Caco-2 (cell line): ENCODE results near the gene COL4A2. TPM values are rescaled to one million over a fixed set of nuclear protein-coding genes. Genes with fewer than 3 reads are reported as not detected.
"Not testable (repeated sequence)": the region's sequence is repeated elsewhere in the genome, so short reads cannot be mapped to it uniquely, and the experiment has no call there.

ENCODE experiments used
- BruUV-seq: library from RNA; stranded (reverse); fragments of 400-500 nt; replicated peaks from 2 replicates; lab custom pipeline; 2021; lab: Mats Ljungman, UMichigan
- CTCF ChIA-PET: fragments of 300-600 bp; sonication (Branson Sonifier 250); formaldehyde crosslinking; loops from one replicate; lab custom pipeline; 2022; ENCODE audit warnings: antibody characterized with exemption; lab: Charles Lee
- POLR2A ChIA-PET: fragments of 300-600 bp; sonication (Branson Sonifier 250); formaldehyde crosslinking; loops from one replicate; lab custom pipeline; 2022; ENCODE audit warnings: antibody characterized with exemption; lab: Charles Lee
- DNase-seq, 2 experiments: peaks; one replicate each; pipeline versions ENCODE4 v3.0.0 to v3.0.0-alpha.2; 2020 to 2022
- H3K27me3 ChIP-seq: replicated peaks from 2 replicates; pipeline ENCODE4 v1.6.0; 2011; ENCODE audit warnings: low read length; ENCODE audit not compliant: control insufficient read depth, insufficient read depth
- H3K36me3 ChIP-seq: 2 replicates; pipeline ENCODE4 v1.5.1; 2011; ENCODE audit warnings: low read length; ENCODE audit not compliant: control insufficient read depth, insufficient read depth
- H3K4me1 ChIP-seq: fragments of 250-450 bp; sonication (Bioruptor Pico); 2 replicates; pipeline ENCODE4 v1.5.1; 2020; ENCODE audit warnings: mild to moderate bottlenecking
- H3K4me3 ChIP-seq: 2 replicates; pipeline ENCODE4 v1.5.1; 2011; ENCODE audit warnings: low read depth, mild to moderate bottlenecking, control low read depth, low read length
- H3K9me3 ChIP-seq: fragments of 250-450 bp; sonication (Bioruptor Pico); 2 replicates; pipeline ENCODE4 v1.5.1; 2020; ENCODE audit warnings: mild to moderate bottlenecking, moderate library complexity
- H3K27ac Mint-ChIP-seq: one replicate; pipeline ENCODE4 v1.8.0; 2022; ENCODE audit warnings: mixed read lengths; ENCODE audit not compliant: unreplicated experiment
- H3K27me3 Mint-ChIP-seq: one replicate; pipeline ENCODE4 v1.8.0; 2022; ENCODE audit warnings: mixed read lengths; ENCODE audit not compliant: insufficient read depth, unreplicated experiment
- H3K36me3 Mint-ChIP-seq: one replicate; pipeline ENCODE4 v1.8.0; 2022; ENCODE audit warnings: mild to moderate bottlenecking, mixed read lengths; ENCODE audit not compliant: insufficient read depth, unreplicated experiment
- H3K4me1 Mint-ChIP-seq: one replicate; pipeline ENCODE4 v1.8.0; 2022; ENCODE audit warnings: low read depth, mixed read lengths; ENCODE audit not compliant: unreplicated experiment
- H3K4me3 Mint-ChIP-seq: one replicate; pipeline ENCODE4 v1.8.0; 2022; ENCODE audit warnings: mild to moderate bottlenecking, moderate library complexity, mixed read lengths; ENCODE audit not compliant: unreplicated experiment
- H3K9me3 Mint-ChIP-seq: one replicate; pipeline ENCODE4 v1.8.0; 2022; ENCODE audit warnings: mixed read lengths; ENCODE audit not compliant: unreplicated experiment
- CTCF ChIP-seq, 2 experiments: fragments of 200-600 bp in 1 of 2; IDR thresholded peaks; 1 replicate in 1 of 2; 2 replicates in 1 of 2; pipeline versions ENCODE4 v1.5.1 to v1.8.0; 2011 to 2022; ENCODE audit warnings: antibody characterized with exemption in 1 of 2, control low read depth in 1 of 2, inconsistent platforms in 1 of 2, low read depth in 1 of 2, low read length in 1 of 2, mild to moderate bottlenecking in 1 of 2, moderate library complexity in 1 of 2; ENCODE audit not compliant: insufficient read depth in 1 of 2, severe bottlenecking in 1 of 2, unreplicated experiment in 1 of 2
- intact Hi-C: fragments of 100-400 bp; cut with micrococcal nuclease; formaldehyde crosslinking; loops from one replicate; pipeline ENCODE4 v1.10.0; 2022; ENCODE audit not compliant: unreplicated experiment
- total RNA-seq: library from RNA; stranded (reverse); gene quantifications from 2 replicates; pipeline ENCODE4 v1.2.3, GENCODE V29; 2022

COL4A2 gene
- total RNA-seq, 1 experiment from 2014 or later = 19.2 TPM

DNA sequence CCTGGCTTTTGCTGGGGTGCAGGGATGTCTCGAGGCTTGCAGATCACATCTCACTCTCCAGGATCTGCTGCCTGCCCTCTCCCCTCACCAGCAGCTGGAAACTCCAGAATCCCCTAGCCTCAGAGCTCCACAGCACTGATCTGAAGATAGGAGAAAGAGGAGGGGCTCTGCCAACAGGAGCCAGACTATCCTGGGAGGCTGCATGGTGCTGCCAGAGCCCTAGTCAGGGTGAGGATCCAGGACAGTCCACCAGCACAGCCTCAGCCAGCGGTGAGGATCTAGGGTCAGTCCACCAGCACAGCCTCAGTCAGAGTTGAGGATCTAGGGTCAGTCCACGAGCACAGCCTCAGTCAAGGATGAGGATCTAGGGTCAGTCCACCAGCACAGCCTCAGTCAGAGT is 189.2 kb downstream of the COL4A2 start:
- Histone ChIP-seq H3K36me3 (no peaks in the 10 kb centered on the region), H3K4me1 (no peaks in the 10 kb centered on the region), H3K27me3 (no peaks in the 10 kb centered on the region), H3K9me3 (no peaks in the 10 kb centered on the region; the same call in 1 of the 2 replicates), H3K4me3 (no peak overlapping the region)
- H3K9me3 Mint-ChIP-seq = peaks cover 15% of the 10 kb centered on the region
- intact Hi-C loops = no loop called here
- no peak overlapping the region for H3K27ac Mint-ChIP-seq
- TF ChIP-seq CTCF (IDR thresholded peaks at IDR 0.05; ENCODE audit: insufficient read depth in 1 of 2, low read depth in 1 of 2, low read length in 1 of 2, severe bottlenecking in 1 of 2, unreplicated experiment in 1 of 2) = no peak
- no peak overlapping the region for H3K4me3 Mint-ChIP-seq
- H3K4me1 Mint-ChIP-seq = peaks cover 9% of the 10 kb centered on the region
- H3K36me3 Mint-ChIP-seq = peaks cover 8% of the 10 kb centered on the region
- H3K27me3 Mint-ChIP-seq = no peaks in the 10 kb centered on the region
- POLR2A ChIA-PET = no interaction called here
- no peak for DNase-seq
- BruUV-seq = no TSS peak
- CTCF ChIA-PET = no interaction called here

- DNase-seq = no peak
- Histone ChIP-seq H3K4me1 (no peaks in the 10 kb centered on the region), H3K27me3 (no peaks in the 10 kb centered on the region), H3K36me3 (no peaks in the 10 kb centered on the region), H3K4me3 (no peak overlapping the region), H3K9me3 (no peaks in the 10 kb centered on the region; the same call in 1 of the 2 replicates)
- no TSS peak for BruUV-seq
- no peak for TF ChIP-seq CTCF (IDR thresholded peaks at IDR 0.05; ENCODE audit: insufficient read depth in 1 of 2, low read depth in 1 of 2, low read length in 1 of 2, severe bottlenecking in 1 of 2, unreplicated experiment in 1 of 2)
- Mint-ChIP-seq H3K27ac (no peak overlapping the region), H3K4me3 (no peak overlapping the region), H3K36me3 (peaks cover 15% of the 10 kb centered on the region), H3K27me3 (no peaks in the 10 kb centered on the region), H3K4me1 (peaks cover 9% of the 10 kb centered on the region), H3K9me3 (peaks cover 15% of the 10 kb centered on the region)
- POLR2A ChIA-PET = no interaction called here
- intact Hi-C loops = no loop called here
- CTCF ChIA-PET = no interaction called here
These were observed 189.9 kb downstream of the COL4A2 start for GRCh38 chr13:110497003-110497402.

- BruUV-seq, POLR2A ChIA-PET, H3K4me3 ChIP-seq, H3K27me3 ChIP-seq, H3K4me1 ChIP-seq, DNase-seq, H3K9me3 ChIP-seq, H3K27me3 Mint-ChIP-seq, intact Hi-C loops, H3K4me1 Mint-ChIP-seq, H3K4me3 Mint-ChIP-seq, H3K36me3 ChIP-seq, H3K27ac Mint-ChIP-seq, CTCF ChIA-PET: not testable (repeated sequence)
- peaks cover 15% of the 10 kb centered on the region for H3K9me3 Mint-ChIP-seq
- H3K36me3 Mint-ChIP-seq = peaks cover 20% of the 10 kb centered on the region
These were observed 190.8 kb downstream of the COL4A2 start for GRCh38 chr13:110497896-110498295.

DNA sequence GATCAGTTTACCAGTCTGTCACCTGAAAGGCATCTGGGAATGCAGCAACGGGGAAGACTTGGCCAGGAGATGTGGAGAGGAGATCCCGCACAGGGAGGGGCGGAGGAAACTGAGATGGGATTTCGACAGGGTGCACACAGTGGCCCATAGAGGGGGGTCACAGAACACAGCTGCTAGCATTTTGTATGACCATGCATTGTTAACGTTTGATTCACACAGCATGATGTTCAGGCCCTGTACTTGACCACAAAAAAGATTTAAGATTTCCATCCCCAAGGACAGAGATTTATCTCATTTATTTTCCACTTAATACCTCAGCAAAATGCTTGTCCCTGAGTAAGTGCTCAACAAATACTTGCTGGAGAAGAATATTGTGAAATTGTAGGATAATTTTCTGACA is 191.2 kb downstream of the COL4A2 start:
- Mint-ChIP-seq H3K27ac (no peak overlapping the region), H3K9me3 (peaks cover 15% of the 10 kb centered on the region), H3K27me3 (no peaks in the 10 kb centered on the region), H3K4me3 (no peak overlapping the region), H3K4me1 (peaks cover 9% of the 10 kb centered on the region), H3K36me3 (peaks cover 23% of the 10 kb centered on the region)
- no peak for TF ChIP-seq CTCF (IDR thresholded peaks at IDR 0.05; ENCODE audit: insufficient read depth in 1 of 2, low read depth in 1 of 2, low read length in 1 of 2, severe bottlenecking in 1 of 2, unreplicated experiment in 1 of 2)
- no peak overlapping the region for H3K4me3 ChIP-seq
- intact Hi-C loops = no loop called here
- no TSS peak for BruUV-seq
- H3K4me1 ChIP-seq = no peaks in the 10 kb centered on the region
- ChIA-PET POLR2A (no interaction called here), CTCF (no interaction called here)
- no peaks in the 10 kb centered on the region for H3K36me3 ChIP-seq
- DNase-seq = no peak
- H3K9me3 ChIP-seq = no peaks in the 10 kb centered on the region; the same call in 1 of the 2 replicates
- H3K27me3 ChIP-seq = no peaks in the 10 kb centered on the region
